Measurements from ENCODE around the gene ST8SIA6. TPM values are rescaled to one million over a fixed set of nuclear protein-coding genes. Genes with fewer than 3 reads are reported as not detected.
A peak's percentile ranks its signal among the peaks of the same experiment; 100 is the strongest.
"Not testable (repeated sequence)": the region's sequence is repeated elsewhere in the genome, so short reads cannot be mapped to it uniquely, and the experiment has no call there.

Gene ST8SIA6, protein sequence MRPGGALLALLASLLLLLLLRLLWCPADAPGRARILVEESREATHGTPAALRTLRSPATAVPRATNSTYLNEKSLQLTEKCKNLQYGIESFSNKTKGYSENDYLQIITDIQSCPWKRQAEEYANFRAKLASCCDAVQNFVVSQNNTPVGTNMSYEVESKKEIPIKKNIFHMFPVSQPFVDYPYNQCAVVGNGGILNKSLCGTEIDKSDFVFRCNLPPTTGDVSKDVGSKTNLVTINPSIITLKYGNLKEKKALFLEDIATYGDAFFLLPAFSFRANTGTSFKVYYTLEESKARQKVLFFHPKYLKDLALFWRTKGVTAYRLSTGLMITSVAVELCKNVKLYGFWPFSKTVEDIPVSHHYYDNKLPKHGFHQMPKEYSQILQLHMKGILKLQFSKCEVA
- 1 to 10 TPM in 1 of 2 donors, under 1 TPM in 1; 0.19 to 1.5 TPM for total RNA-seq

DNA sequence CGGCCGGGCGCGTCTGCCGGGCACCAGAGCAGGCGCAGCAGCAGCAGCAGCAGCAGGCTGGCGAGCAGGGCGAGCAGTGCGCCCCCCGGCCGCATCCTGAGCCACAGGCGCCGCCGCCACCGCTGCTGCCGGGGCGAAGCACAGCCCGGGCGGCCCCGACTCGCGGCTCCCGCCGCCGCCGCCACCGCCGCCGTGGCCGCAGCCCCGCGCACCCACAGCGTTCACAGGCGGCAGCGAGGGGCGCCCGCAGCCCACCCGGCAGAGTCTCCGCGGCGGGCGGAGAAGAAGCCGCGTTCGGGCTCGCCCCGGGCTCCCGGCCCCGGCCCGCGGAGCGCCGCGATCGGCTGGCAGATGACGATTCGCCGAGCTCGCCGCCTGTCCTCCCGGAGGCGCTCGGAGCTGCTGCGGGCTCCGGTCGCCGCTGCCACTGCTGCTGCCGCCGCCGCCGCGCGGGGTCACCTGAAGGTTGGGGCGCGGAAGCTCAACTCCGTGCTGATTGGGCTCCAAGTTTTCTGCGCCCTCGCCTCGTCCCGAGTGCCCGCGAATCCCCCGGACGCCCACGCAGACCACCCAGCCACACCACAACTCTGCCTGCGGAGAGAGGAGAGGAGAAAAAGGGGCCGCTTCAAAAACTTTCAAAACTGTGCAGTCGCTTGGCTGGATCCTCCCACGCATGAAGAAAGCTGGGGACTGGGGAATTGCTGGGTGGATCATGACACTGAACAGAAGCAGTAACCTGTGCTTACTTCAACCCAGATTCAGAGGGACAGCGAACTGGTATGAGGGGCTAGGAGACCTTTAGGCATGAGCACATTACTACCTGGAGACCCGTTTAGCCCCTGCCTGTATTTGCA lies at the start of gene ST8SIA6:
TSS of gene ST8SIA6 (minus strand) at position 435 of the 854 bp plus-strand sequence. CDS start at position 95, 340 bp downstream.
- peak; percentile 69 for DNase-seq (ENCODE audit: low spot score)
- ATAC-seq, result peak; percentile 78 to 82
- Mint-ChIP-seq H3K27ac (peak within 1 kb of the TSS; percentile 73 to 77), H3K27me3 (no peaks in the 10 kb centered on the region), H3K4me1 (ENCODE audit: low read depth in 2 of 2) (peaks cover 21 to 28% of the 10 kb centered on the region in 2 donors), H3K4me3 (peak within 1 kb of the TSS; percentile 87), H3K36me3 (peaks cover 9% of the 10 kb centered on the region), H3K9me3 (no peaks in the 10 kb centered on the region)

DNA sequence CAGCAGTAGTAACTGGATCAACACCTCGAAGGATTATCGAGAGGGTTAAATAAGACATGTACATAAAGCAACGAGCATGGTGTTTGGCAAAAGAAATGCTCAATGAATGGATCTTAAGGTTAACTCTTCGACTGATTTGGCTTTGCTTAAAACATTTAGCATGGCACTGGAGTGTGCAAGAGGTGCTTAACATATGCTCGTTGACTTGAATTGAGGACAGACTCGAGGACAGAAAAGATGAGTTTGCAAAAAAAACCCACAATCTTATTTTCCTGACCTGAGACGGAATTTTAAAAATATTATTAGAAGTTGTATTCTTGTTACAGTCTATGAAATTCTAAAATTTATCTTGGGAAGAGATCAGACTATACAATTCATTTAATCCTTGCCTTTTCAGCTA lies 49.4 kb upstream of the ST8SIA6 start:
- Mint-ChIP-seq H3K27ac (peak overlapping the region; percentile 62 to 88), H3K36me3 (peaks cover 9% of the 10 kb centered on the region), H3K4me1 (ENCODE audit: low read depth in 2 of 2) (peaks cover 43 to 57% of the 10 kb centered on the region in 2 donors), H3K9me3 (peaks cover 9% of the 10 kb centered on the region), H3K27me3 (no peaks in the 10 kb centered on the region), H3K4me3 (no peak overlapping the region)
- DNase-seq (ENCODE audit: low spot score), result no peak
- ATAC-seq, result no peak

GRCh38 chr10:17502814-17503213 lies 48.4 kb upstream of the ST8SIA6 start:
- Mint-ChIP-seq H3K36me3 (peaks cover 9% of the 10 kb centered on the region), H3K4me1 (ENCODE audit: low read depth in 2 of 2) (peaks cover 34 to 49% of the 10 kb centered on the region in 2 donors), H3K4me3 (peak overlapping the region; percentile 39), H3K27me3 (no peaks in the 10 kb centered on the region), H3K9me3 (peaks cover 2% of the 10 kb centered on the region), H3K27ac (peak overlapping the region; percentile 22 to 47)
- ATAC-seq (no peak), DNase-seq (ENCODE audit: low spot score) (no peak)

- not testable (repeated sequence) for ATAC-seq
These were observed 44.6 kb upstream of the ST8SIA6 start for GRCh38 chr10:17499014-17499413.

GRCh38 chr10:17497446-17498030 lies 43.1 kb upstream of the ST8SIA6 start:
- Mint-ChIP-seq H3K36me3 (peaks cover 5% of the 10 kb centered on the region), H3K4me1 (ENCODE audit: low read depth in 2 of 2) (peaks cover 2 to 12% of the 10 kb centered on the region in 2 donors), H3K4me3 (no peak overlapping the region), H3K27ac (no peak overlapping the region), H3K27me3 (no peaks in the 10 kb centered on the region), H3K9me3 (no peaks in the 10 kb centered on the region)
- no peak for DNase-seq (ENCODE audit: low spot score)
- no peak for ATAC-seq

More at GRCh38 chr10:17499014-17499413, 44.6 kb upstream of the ST8SIA6 start:
- not testable (repeated sequence) for H3K36me3 Mint-ChIP-seq; H3K27ac Mint-ChIP-seq; H3K27me3 Mint-ChIP-seq; DNase-seq (ENCODE audit: low spot score); H3K4me3 Mint-ChIP-seq; H3K9me3 Mint-ChIP-seq
- H3K4me1 Mint-ChIP-seq (ENCODE audit: low read depth in 2 of 2), result peaks cover 10 to 24% of the 10 kb centered on the region in 2 donors

GRCh38 chr10:17494626-17495260 lies 40.3 kb upstream of the ST8SIA6 start:
- Mint-ChIP-seq H3K4me3 (no peak overlapping the region), H3K27ac (no peak overlapping the region), H3K27me3 (no peaks in the 10 kb centered on the region), H3K4me1 (ENCODE audit: low read depth in 2 of 2) (peaks cover 0 to 5% of the 10 kb centered on the region in 2 donors), H3K36me3 (no peaks in the 10 kb centered on the region), H3K9me3 (no peaks in the 10 kb centered on the region)
- no peak for ATAC-seq
- DNase-seq (ENCODE audit: low spot score), result no peak

- DNase-seq (ENCODE audit: low spot score), result no peak
- Mint-ChIP-seq H3K4me1 (ENCODE audit: low read depth in 2 of 2) (no peaks in the 10 kb centered on the region), H3K36me3 (peaks cover 6% of the 10 kb centered on the region), H3K9me3 (no peaks in the 10 kb centered on the region), H3K27me3 (no peaks in the 10 kb centered on the region), H3K4me3 (no peak overlapping the region), H3K27ac (no peak overlapping the region)
- ATAC-seq, result no peak
These were observed 34.5 kb upstream of the ST8SIA6 start for GRCh38 chr10:17488848-17489247.

DNA sequence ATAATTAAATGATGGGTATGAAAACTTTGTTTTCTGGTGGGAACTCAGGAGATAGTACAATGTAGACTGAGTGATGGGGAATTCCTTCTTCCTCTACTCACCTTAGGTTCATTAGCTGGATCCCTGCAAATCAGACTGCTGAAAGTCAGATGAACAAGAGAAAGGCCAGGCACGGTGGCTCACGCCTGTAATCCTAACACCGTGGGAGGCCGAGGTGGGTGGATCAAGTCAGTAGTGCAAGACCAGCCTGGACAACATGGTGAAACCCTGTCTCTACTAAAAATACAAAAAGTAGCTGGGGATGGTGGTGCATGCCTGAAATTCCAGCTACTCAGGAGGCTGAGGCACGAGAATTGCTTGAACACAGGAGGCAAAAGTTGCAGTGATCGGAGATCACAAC lies 28.7 kb upstream of the ST8SIA6 start:
- DNase-seq (ENCODE audit: low spot score), result no peak
- Mint-ChIP-seq H3K4me3 (no peak overlapping the region), H3K36me3 (peaks cover 11% of the 10 kb centered on the region), H3K27me3 (no peaks in the 10 kb centered on the region), H3K4me1 (ENCODE audit: low read depth in 2 of 2) (peaks cover 0 to 2% of the 10 kb centered on the region in 2 donors), H3K9me3 (no peaks in the 10 kb centered on the region), H3K27ac (no peak overlapping the region)
- no peak for ATAC-seq

DNA sequence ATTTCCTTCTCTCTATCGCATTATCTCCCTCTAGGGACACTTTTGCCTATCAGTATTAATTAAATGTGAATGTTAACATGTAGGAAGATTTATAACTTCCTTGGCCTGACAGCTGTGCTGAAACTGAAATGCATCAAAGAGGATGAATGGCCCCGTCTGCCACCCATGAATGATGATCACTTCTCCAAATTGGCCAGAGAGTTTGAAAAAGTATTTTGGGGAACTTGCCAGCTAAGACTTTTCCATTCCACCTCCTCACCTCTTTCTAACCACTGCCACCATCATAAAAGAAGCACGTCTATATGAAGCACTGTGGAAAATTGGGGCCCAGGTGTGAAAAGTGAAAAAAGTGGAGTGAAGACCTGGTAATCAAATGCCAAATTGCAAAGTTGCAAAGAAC lies 25.4 kb upstream of the ST8SIA6 start:
- Mint-ChIP-seq H3K27ac (no peak overlapping the region), H3K36me3 (peaks cover 5% of the 10 kb centered on the region), H3K4me1 (ENCODE audit: low read depth in 2 of 2) (peaks cover 0 to 2% of the 10 kb centered on the region in 2 donors), H3K27me3 (no peaks in the 10 kb centered on the region), H3K4me3 (no peak overlapping the region), H3K9me3 (no peaks in the 10 kb centered on the region)
- ATAC-seq (no peak), DNase-seq (ENCODE audit: low spot score) (no peak)

GRCh38 chr10:17479015-17479615 lies 24.7 kb upstream of the ST8SIA6 start:
- DNase-seq (ENCODE audit: low spot score) (no peak), ATAC-seq (no peak)
- Mint-ChIP-seq H3K4me1 (ENCODE audit: low read depth in 2 of 2) (peaks cover 0 to 2% of the 10 kb centered on the region in 2 donors), H3K9me3 (no peaks in the 10 kb centered on the region), H3K4me3 (no peak overlapping the region), H3K27ac (no peak overlapping the region), H3K36me3 (peaks cover 5% of the 10 kb centered on the region), H3K27me3 (no peaks in the 10 kb centered on the region)

DNA sequence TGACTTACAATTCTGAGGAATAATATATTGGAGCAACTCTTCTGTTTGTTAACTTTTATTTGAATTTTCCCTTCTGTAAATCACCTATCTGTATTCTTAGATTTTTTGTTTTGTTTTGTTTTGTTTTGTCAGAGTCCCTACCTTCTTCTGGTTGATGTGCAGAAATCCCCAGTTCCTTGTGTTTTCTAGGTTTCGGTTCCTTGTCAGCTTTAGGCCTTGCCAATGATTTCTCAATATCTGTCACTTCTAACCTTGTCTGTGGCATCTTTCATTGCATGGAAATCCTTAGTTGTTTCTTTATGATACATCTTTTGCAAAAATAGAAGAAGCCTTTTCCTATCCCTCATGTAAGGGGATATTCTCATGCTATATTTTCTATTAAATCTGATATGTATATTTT lies 21.7 kb upstream of the ST8SIA6 start:
- Mint-ChIP-seq H3K4me3 (no peak overlapping the region), H3K4me1 (ENCODE audit: low read depth in 2 of 2) (peaks cover 6 to 9% of the 10 kb centered on the region in 2 donors), H3K27me3 (no peaks in the 10 kb centered on the region), H3K9me3 (no peaks in the 10 kb centered on the region), H3K36me3 (peaks cover 2% of the 10 kb centered on the region), H3K27ac (no peak overlapping the region)
- ATAC-seq (no peak), DNase-seq (ENCODE audit: low spot score) (no peak)

DNA sequence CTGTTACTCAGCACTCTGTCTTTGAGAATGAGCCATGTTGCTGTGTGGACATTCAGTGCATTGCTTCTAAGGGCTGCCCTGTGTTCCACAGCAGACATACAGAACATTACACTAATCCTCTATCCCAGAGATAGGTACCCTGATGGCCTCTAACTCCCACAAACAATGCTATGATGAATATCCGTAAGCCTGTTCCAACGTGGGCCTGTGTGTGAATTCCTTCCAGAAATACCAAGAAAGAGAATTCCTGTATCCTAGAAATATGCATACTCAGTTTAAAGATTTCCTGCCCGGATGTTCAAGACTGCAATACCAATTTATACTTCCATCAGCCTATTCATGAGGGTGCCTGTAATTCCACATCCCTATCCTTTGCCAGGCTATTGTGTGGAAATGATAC lies 21.3 kb upstream of the ST8SIA6 start:
- Mint-ChIP-seq H3K27ac (no peak overlapping the region), H3K4me3 (no peak overlapping the region), H3K4me1 (ENCODE audit: low read depth in 2 of 2) (peaks cover 6 to 9% of the 10 kb centered on the region in 2 donors), H3K9me3 (no peaks in the 10 kb centered on the region), H3K27me3 (no peaks in the 10 kb centered on the region), H3K36me3 (no peaks in the 10 kb centered on the region)
- no peak for DNase-seq (ENCODE audit: low spot score)
- no peak for ATAC-seq
